ENCODE results near the gene GRK2. TPM values are rescaled to one million over a fixed set of nuclear protein-coding genes. Genes with fewer than 3 reads are reported as not detected.

GRK2 gene
- total and polyA plus RNA-seq, 7 donors: 32.1 to 152 (median 48.2) TPM

DNA sequence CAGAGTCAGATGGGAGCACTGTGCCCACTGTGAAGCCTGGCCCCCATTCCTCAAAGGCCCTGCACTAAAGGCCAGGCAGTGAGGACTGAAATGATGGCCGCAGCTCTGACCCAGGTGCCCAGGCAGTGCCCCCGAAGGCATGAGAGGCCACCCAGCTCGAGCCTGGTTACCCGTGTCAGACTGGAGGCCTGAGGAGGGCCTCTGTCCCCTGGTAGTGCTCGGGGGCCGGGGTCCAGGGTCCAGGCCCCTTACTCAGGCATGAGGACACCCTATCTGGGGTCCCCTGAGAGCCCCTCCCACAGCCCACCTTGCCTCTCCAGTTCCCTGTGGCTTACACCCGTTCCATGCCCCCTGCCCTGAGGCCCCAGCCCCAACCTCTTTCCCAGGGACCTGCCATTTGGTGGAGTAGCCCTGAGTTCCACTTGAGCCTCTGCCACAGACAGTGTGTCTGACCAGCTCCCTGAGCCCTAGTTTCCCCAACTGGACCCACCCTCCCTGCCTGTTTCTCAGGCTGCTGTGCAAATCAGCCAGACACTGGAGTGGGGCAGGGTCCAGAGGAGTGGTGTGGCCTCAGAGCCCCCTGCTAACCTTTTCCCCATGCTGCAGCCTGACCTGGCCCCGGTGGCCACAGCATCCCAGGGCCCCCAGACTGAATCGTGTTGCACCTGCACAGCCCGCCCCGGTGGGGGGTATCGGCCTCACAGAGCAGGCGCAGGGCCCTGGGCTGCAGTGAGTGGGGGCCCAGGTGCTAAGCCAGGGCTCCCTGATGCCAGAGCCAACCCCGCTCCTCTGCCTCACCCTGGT is 12.1 kb downstream of the GRK2 start:
- peak overlapping the region in 1 of 4 donors; percentile 40 for H3K4me3 ChIP-seq
- no peaks in the 10 kb centered on the region for H3K27me3 ChIP-seq
- TF ChIP-seq POLR2A (IDR thresholded peaks at IDR 0.05) (no peak), EP300 (IDR thresholded peaks at IDR 0.05) (no peak), POLR2AphosphoS5 (IDR thresholded peaks at IDR 0.05) (no peak)
- TF ChIP-seq, protein P1, sequence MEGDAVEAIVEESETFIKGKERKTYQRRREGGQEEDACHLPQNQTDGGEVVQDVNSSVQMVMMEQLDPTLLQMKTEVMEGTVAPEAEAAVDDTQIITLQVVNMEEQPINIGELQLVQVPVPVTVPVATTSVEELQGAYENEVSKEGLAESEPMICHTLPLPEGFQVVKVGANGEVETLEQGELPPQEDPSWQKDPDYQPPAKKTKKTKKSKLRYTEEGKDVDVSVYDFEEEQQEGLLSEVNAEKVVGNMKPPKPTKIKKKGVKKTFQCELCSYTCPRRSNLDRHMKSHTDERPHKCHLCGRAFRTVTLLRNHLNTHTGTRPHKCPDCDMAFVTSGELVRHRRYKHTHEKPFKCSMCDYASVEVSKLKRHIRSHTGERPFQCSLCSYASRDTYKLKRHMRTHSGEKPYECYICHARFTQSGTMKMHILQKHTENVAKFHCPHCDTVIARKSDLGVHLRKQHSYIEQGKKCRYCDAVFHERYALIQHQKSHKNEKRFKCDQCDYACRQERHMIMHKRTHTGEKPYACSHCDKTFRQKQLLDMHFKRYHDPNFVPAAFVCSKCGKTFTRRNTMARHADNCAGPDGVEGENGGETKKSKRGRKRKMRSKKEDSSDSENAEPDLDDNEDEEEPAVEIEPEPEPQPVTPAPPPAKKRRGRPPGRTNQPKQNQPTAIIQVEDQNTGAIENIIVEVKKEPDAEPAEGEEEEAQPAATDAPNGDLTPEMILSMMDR (IDR thresholded peaks at IDR 0.05): no peak
- peaks cover 0 to 65% (median 53%) of the 10 kb centered on the region in 4 donors for H3K4me1 ChIP-seq
- DNase-seq: peak; percentile 67
- H3K36me3 ChIP-seq: peaks cover 40 to 47% (median 44%) of the 10 kb centered on the region in 4 donors
- no peaks in the 10 kb centered on the region for H3K9me3 ChIP-seq
- peak overlapping the region; percentile 84 to 89 (median 85) for H3K27ac ChIP-seq
- 70 to 87% methylated on average over 14 of the region's 14 CpGs for whole genome bisulfite sequencing, 2 donors
- intact Hi-C loops (cut with DNase I): no loop called here

DNA sequence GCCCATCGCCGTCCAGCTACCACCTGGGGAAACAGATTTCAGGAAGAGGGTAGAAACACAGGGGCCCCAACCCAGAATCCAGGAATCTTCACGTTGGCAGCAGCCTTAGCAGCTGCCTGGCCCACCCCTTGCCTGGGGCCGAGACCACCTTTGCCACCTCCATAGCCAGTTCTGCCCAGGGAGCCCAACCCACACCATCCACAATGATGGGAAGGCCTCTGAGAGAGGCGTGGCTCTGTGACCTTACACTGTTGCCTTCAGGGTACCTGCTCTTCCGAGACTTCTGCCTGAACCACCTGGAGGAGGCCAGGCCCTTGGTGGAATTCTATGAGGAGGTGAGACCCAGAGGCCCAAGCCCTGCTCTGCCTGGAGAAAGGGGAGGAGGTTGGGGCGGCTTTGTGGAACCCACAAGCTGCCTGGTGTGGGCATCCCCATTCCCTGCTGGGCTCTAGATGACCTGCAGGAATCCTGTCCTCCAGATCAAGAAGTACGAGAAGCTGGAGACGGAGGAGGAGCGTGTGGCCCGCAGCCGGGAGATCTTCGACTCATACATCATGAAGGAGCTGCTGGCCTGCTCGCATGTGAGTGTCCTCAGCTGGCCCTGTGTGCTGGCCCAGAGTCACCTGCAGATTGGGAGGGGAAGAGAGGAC is 12.8 kb downstream of the GRK2 start:
- no peaks in the 10 kb centered on the region for H3K9me3 ChIP-seq
- TF ChIP-seq EP300 (IDR thresholded peaks at IDR 0.05): no peak
- TF ChIP-seq, protein P1 (IDR thresholded peaks at IDR 0.05): no peak
- no peak for TF ChIP-seq POLR2AphosphoS5 (IDR thresholded peaks at IDR 0.05)
- no peak for TF ChIP-seq POLR2A (IDR thresholded peaks at IDR 0.05)
- peaks cover 0 to 58% (median 46%) of the 10 kb centered on the region in 4 donors for H3K4me1 ChIP-seq
- H3K27ac ChIP-seq: peak overlapping the region in 3 of 4 donors; percentile 84 to 89 (median 86)
- intact Hi-C loops (cut with DNase I): no loop called here
- H3K27me3 ChIP-seq: no peaks in the 10 kb centered on the region
- peak; percentile 54 for DNase-seq
- WGBS, 2 donors: 88 to 91% methylated on average over 14 of the region's 14 CpGs
- peaks cover 48 to 54% (median 51%) of the 10 kb centered on the region in 4 donors for H3K36me3 ChIP-seq
- no peak overlapping the region for H3K4me3 ChIP-seq

DNA sequence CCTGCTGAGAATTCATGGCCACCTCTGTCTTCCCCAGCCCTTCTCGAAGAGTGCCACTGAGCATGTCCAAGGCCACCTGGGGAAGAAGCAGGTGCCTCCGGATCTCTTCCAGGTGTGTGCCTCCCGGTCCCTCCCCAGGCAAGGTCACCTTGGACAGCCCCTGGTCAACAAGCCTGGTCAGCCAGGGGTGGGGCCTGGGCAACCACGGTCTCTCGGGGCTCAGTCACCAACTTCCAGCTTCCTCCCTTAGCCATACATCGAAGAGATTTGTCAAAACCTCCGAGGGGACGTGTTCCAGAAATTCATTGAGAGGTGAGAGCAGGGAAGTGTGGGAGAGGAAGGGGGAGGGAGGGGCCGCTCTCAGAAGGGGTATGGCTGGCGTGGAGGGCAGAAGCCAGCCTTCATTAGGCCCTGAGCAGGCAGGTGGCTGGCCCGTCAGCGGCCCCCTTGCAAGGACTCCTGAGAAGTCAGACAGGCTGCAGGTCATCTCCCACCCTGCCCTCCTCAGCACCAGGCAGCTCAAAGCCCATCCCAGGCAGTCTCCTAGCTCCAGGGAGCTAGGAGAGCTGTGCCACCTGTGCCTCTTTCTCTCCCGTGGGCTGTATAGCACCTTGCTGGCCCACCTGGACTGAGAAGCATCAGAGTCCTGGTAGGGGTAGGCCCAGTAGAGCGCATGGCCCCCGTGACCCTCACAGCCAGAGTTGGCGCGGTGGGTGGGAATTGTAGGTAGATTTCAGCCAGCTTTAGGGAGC is 13.5 kb downstream of the GRK2 start:
- Histone ChIP-seq H3K36me3 (peaks cover 55 to 61% (median 58%) of the 10 kb centered on the region in 4 donors), H3K27me3 (no peaks in the 10 kb centered on the region), H3K9me3 (no peaks in the 10 kb centered on the region), H3K4me3 (no peak overlapping the region), H3K27ac (peak overlapping the region in 2 of 4 donors; percentile 26 to 38), H3K4me1 (peaks cover 0 to 51% (median 40%) of the 10 kb centered on the region in 4 donors)
- intact Hi-C loops (cut with DNase I): no loop called here
- WGBS, 2 donors: 83 to 88% methylated on average over 17 of the region's 17 CpGs
- DNase-seq: peak; percentile 63
- TF ChIP-seq POLR2AphosphoS5 (IDR thresholded peaks at IDR 0.05): no peak
- TF ChIP-seq EP300 (IDR thresholded peaks at IDR 0.05): no peak
- TF ChIP-seq, protein P1 (IDR thresholded peaks at IDR 0.05): no peak
- no peak for TF ChIP-seq POLR2A (IDR thresholded peaks at IDR 0.05)

DNA sequence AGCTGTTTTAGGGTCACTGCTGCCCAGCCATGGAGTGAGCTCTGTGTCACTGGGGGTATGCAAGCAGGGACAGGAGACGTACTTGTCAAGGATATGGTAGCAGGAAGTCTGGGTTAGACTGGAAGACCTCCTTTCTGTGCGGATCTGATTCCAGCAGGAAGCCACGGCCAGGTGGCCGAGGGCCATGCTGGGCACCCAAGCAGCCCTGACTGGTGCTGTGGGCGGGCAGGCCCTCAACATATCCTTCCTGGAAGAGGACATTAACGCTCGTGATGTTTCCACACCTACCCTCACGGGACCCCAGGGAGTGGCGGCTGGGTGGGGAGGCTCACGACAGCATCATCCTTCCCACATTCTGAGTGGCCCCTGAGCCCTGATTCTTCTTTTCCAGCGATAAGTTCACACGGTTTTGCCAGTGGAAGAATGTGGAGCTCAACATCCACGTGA is 14.1 kb downstream of the GRK2 start:
- intact Hi-C loops (cut with DNase I): no loop called here
- H3K27me3 ChIP-seq: no peaks in the 10 kb centered on the region
- DNase-seq: peak; percentile 51
- peaks cover 0 to 45% (median 34%) of the 10 kb centered on the region in 4 donors for H3K4me1 ChIP-seq
- TF ChIP-seq, protein P1 (IDR thresholded peaks at IDR 0.05): no peak
- WGBS, 2 donors: 78 to 89% methylated on average over 13 of the region's 13 CpGs
- H3K36me3 ChIP-seq: peaks cover 61 to 67% (median 64%) of the 10 kb centered on the region in 4 donors
- H3K4me3 ChIP-seq: no peak overlapping the region
- no peaks in the 10 kb centered on the region for H3K9me3 ChIP-seq
- H3K27ac ChIP-seq: peak overlapping the region in 1 of 4 donors; percentile 38
